ENCODE data around the gene TMEM72.

Gene TMEM72

GRCh38 chr10:44935201-44935965, 24.2 kb downstream of the TMEM72 start:
- no peak for DNase-seq

GRCh38 chr10:44935966-44936295, 24.8 kb downstream of the TMEM72 start:
- DNase-seq, result no peak

- DNase-seq, result no peak
These were observed 25.3 kb downstream of the TMEM72 start for GRCh38 chr10:44936314-44936975.

GRCh38 chr10:44937196-44938005, 26.3 kb downstream of the TMEM72 start:
- DNase-seq, result no peak

GRCh38 chr10:44938956-44939355, 27.8 kb downstream of the TMEM72 start:
- DNase-seq, result no peak

- DNase-seq, result no peak
These were observed 28.7 kb downstream of the TMEM72 start for GRCh38 chr10:44939691-44940401.

- no peak for DNase-seq
These were observed 33.2 kb downstream of the TMEM72 start for GRCh38 chr10:44944354-44944753.

GRCh38 chr10:44946205-44946604, 35.1 kb downstream of the TMEM72 start:
- no peak for DNase-seq

GRCh38 chr10:44947371-44948152, 36.4 kb downstream of the TMEM72 start:
- DNase-seq, result no peak

- DNase-seq, result no peak
These were observed 37.5 kb downstream of the TMEM72 start for GRCh38 chr10:44948642-44949041.

GRCh38 chr10:44949127-44949802, 38.1 kb downstream of the TMEM72 start:
- DNase-seq, result no peak

- DNase-seq, result no peak
These were observed 38.8 kb downstream of the TMEM72 start for GRCh38 chr10:44949915-44950314.

- no peak for DNase-seq
These were observed 39.4 kb downstream of the TMEM72 start for GRCh38 chr10:44950326-44951225.

- DNase-seq, result no peak
These were observed 40.6 kb downstream of the TMEM72 start for GRCh38 chr10:44951576-44952226.

GRCh38 chr10:44952779-44953231, 41.7 kb downstream of the TMEM72 start:
- no peak for DNase-seq

GRCh38 chr10:44954042-44954441, 42.9 kb downstream of the TMEM72 start:
- no peak for DNase-seq

- DNase-seq, result no peak
These were observed 43.8 kb downstream of the TMEM72 start for GRCh38 chr10:44954962-44955361.

GRCh38 chr10:44955413-44956070, 44.4 kb downstream of the TMEM72 start:
- no peak for DNase-seq

GRCh38 chr10:44956226-44956625, 45.1 kb downstream of the TMEM72 start:
- DNase-seq, result no peak

All from stimulated activated CD4-positive, alpha-beta T cell treated with anti-CD3 and anti-CD28 coated beads, Interleukin-12 subunit alpha, Interleukin-12 subunit beta, amount 100 ng/mL, for 4 hours (primary cell).